Ovary (tissue), 3 donors: ENCODE measurements around the gene ADGRB3.

Experiments used
- EP300 ChIP-seq: sonication (generic); formaldehyde crosslinking; IDR thresholded peaks from one replicate; pipeline ENCODE4 v1.6.1; 2017; ENCODE audit warnings: antibody characterized with exemption
- POLR2A ChIP-seq: fragments of 450-650 bp; IDR thresholded peaks from one replicate; pipeline ENCODE4 v1.6.1; 2017; ENCODE audit warnings: antibody characterized with exemption, mild to moderate bottlenecking, moderate library complexity
- TF ChIP-seq, protein P1 (sequence below), 3 donors: fragments of 450-650 bp in 2 of 3; fragments of 200-600 bp in 1 of 3; IDR thresholded peaks; one replicate each; pipeline versions ENCODE4 v1.5.1 to v1.8.0; 2016 to 2022; ENCODE audit warnings: antibody characterized with exemption in 3 of 3, mild to moderate bottlenecking in 1 of 3
- donor health status: DM: no; HTN: no; CAD: no.

DNA sequence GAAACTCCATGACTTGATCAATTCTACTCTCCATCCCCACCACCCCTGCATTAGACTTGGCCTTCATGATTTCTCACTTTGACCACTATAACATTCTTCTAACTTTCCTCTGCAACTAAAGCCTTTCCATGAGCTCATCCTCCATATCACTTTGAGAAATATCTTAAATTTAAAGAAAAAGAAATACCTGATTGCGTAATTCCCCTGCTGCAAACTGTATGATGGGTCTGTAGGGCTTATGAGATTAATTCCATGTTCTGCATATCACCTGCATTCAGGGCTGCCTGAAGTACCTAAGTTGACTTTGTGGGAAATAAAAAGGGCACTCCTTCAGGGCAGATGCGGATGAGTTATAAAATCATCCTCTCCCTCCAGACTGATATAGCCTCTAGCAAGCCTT lies 611.9 kb downstream of the ADGRB3 start:
- TF ChIP-seq, protein P1, sequence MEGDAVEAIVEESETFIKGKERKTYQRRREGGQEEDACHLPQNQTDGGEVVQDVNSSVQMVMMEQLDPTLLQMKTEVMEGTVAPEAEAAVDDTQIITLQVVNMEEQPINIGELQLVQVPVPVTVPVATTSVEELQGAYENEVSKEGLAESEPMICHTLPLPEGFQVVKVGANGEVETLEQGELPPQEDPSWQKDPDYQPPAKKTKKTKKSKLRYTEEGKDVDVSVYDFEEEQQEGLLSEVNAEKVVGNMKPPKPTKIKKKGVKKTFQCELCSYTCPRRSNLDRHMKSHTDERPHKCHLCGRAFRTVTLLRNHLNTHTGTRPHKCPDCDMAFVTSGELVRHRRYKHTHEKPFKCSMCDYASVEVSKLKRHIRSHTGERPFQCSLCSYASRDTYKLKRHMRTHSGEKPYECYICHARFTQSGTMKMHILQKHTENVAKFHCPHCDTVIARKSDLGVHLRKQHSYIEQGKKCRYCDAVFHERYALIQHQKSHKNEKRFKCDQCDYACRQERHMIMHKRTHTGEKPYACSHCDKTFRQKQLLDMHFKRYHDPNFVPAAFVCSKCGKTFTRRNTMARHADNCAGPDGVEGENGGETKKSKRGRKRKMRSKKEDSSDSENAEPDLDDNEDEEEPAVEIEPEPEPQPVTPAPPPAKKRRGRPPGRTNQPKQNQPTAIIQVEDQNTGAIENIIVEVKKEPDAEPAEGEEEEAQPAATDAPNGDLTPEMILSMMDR (IDR thresholded peaks at IDR 0.05) = no peak
- TF ChIP-seq POLR2A (no peak), EP300 (no peak)
